Activated CD4-positive, alpha-beta memory T cell treated with anti-CD3 and anti-CD28 coated beads for 36 hours (primary cell): ENCODE measurements around the gene PI16. TPM values are rescaled to one million over a fixed set of nuclear protein-coding genes. Genes with fewer than 3 reads are reported as not detected.

Source experiments
- CTCF ChIA-PET: fragments of 350-600 bp; sonication (Branson Sonifier 250); formaldehyde crosslinking; loops from one replicate; lab custom pipeline; 2021; ENCODE audit warnings: antibody characterized with exemption, inconsistent platforms; lab: Charles Lee
- POLR2A ChIA-PET: fragments of 350-600 bp; sonication (Branson Sonifier 250); formaldehyde crosslinking; loops from one replicate; lab custom pipeline; 2021; ENCODE audit warnings: antibody characterized with exemption; lab: Charles Lee
- DNase-seq: peaks from one replicate; pipeline ENCODE4 v3.0.0-alpha.2; 2020
- H3K27ac Mint-ChIP-seq: one replicate; pipeline ENCODE4 v1.8.0; 2021; ENCODE audit warnings: mixed read lengths
- H3K27me3 Mint-ChIP-seq: one replicate; pipeline ENCODE4 v1.8.0; 2021; ENCODE audit warnings: mixed read lengths
- H3K36me3 Mint-ChIP-seq: one replicate; pipeline ENCODE4 v1.8.0; 2021; ENCODE audit warnings: mixed read lengths
- H3K4me1 Mint-ChIP-seq: one replicate; pipeline ENCODE4 v1.8.0; 2021; ENCODE audit warnings: low read depth, mixed read lengths
- H3K4me3 Mint-ChIP-seq: one replicate; pipeline ENCODE4 v1.8.0; 2021; ENCODE audit warnings: mild to moderate bottlenecking, mixed read lengths
- H3K9me3 Mint-ChIP-seq: one replicate; pipeline ENCODE4 v1.8.0; 2021; ENCODE audit warnings: mixed read lengths
- intact Hi-C: fragments of 100-400 bp; cut with micrococcal nuclease; formaldehyde crosslinking; loops from one replicate; pipeline ENCODE4 v1.15.1; 2023
- total RNA-seq, 2 experiments: library from RNA; stranded (reverse); gene quantifications; one replicate each; pipeline ENCODE4 v1.2.3, GENCODE V29; 2021

The PI16 gene
- total RNA-seq, 2 experiments from 2014 or later: 1.0 to 1.1 TPM

DNA sequence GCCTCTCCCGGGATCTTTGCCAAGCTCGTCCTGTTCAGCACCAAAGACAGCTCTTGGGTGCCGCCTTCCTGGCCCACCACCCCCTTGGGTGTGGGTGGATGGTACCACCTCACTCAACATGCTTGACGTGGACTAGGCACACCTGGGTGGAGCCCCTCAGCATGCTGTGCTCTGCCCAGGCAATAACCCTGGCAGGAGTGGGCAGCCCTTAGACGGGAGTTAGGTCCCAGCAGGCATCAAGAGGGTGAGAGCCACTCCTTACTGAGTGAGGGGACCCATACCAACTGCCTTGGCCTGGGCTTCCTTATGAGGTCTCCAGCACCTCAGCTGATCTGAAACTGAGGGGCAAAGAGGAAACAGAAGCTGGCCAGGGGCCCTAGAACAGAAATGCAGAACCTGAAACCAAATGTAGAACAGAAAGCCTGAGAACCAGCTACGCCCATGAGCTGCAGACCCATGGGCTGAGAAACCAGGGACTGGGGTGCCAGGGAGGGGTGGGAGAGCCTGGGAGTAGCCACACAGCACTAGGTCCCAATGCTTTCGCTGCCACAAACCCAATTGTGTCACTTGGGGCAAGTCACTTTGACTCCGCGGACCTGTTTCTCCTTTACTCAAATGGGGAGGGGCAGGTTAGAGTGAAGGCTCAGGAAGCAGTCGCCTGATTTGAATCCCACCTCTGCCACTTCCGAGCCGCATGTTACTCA lies 53.0 kb downstream of the PI16 start:
- CTCF ChIA-PET: interaction anchor here (0.6 to 3.2 kb wide), 8 partner anchors 8 to 239 kb away, joined by 3 to 35 read pairs (median 3); no protein-coding TSS in a partner anchor
- H3K27me3 Mint-ChIP-seq: no peaks in the 10 kb centered on the region
- H3K9me3 Mint-ChIP-seq: no peaks in the 10 kb centered on the region
- no peaks in the 10 kb centered on the region for H3K36me3 Mint-ChIP-seq
- H3K4me1 Mint-ChIP-seq: peaks cover 17% of the 10 kb centered on the region
- no peak for DNase-seq
- POLR2A ChIA-PET: interaction anchor here (0.8 to 1.0 kb wide), 3 partner anchors 14 to 23 kb away, joined by 3 to 4 read pairs (median 3); partner anchors contain the start of gene MTCH1
- no peak overlapping the region for H3K27ac Mint-ChIP-seq
- intact Hi-C loops: no loop called here
- no peak overlapping the region for H3K4me3 Mint-ChIP-seq

GRCh38 chr6:37008484-37009465 lies 54.2 kb downstream of the PI16 start:
- DNase-seq: no peak
- Mint-ChIP-seq H3K36me3 (no peaks in the 10 kb centered on the region), H3K4me1 (peaks cover 17% of the 10 kb centered on the region), H3K27ac (no peak overlapping the region), H3K4me3 (no peak overlapping the region), H3K9me3 (no peaks in the 10 kb centered on the region), H3K27me3 (no peaks in the 10 kb centered on the region)
- CTCF ChIA-PET: interaction anchor here (1.6 kb wide), 1 partner anchor 9 kb away, joined by 8 read pairs; no protein-coding TSS in a partner anchor
- intact Hi-C loops: no loop called here
- POLR2A ChIA-PET: no interaction called here

- H3K36me3 Mint-ChIP-seq: no peaks in the 10 kb centered on the region
- H3K9me3 Mint-ChIP-seq: no peaks in the 10 kb centered on the region
- CTCF ChIA-PET: interaction anchor here (0.6 to 1.2 kb wide), 2 partner anchors 49 to 125 kb away, joined by 3 read pairs; no protein-coding TSS in a partner anchor
- H3K4me3 Mint-ChIP-seq: no peak overlapping the region
- no peak overlapping the region for H3K27ac Mint-ChIP-seq
- DNase-seq: no peak
- H3K4me1 Mint-ChIP-seq: peaks cover 17% of the 10 kb centered on the region
- intact Hi-C loops: no loop called here
- POLR2A ChIA-PET: no interaction called here
- no peaks in the 10 kb centered on the region for H3K27me3 Mint-ChIP-seq
These were observed 55.9 kb downstream of the PI16 start for GRCh38 chr6:37010402-37010892.

DNA sequence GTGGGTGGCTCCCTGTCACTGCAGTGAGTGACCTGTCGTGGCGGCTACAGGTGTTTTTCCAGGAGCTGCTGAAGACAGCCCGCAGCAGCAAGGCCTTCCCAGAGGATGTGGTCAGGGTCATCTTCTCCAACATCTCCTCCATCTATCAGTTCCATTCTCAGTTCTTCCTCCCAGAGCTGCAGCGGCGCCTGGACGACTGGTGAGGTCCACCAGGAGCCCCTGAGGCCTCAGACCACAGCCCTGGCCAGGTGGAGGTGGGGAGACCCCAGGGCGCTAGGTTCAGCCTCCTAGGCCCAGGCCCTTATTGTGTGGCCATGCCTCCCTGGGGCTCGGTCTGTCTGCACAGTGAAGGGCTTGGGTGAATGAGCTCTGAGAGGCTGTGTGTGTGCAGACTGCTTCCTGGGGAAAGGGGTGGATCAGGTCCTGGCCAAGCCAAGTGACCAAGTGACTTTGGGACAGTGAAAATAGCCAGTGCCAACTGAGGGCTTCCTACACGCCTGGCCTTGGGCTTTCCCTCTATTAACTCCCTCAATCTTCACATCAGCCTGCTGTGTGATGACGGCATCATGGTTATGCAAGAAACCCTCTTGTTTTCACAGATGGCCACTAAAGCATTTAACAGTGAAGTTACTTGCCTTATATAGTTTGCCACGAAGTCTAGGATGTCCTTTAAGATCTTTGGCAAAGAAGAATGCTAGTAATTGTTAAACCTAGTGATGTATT lies 57.3 kb downstream of the PI16 start:
- no peak for DNase-seq
- POLR2A ChIA-PET: no interaction called here
- Mint-ChIP-seq H3K4me3 (no peak overlapping the region), H3K4me1 (peaks cover 7% of the 10 kb centered on the region), H3K9me3 (no peaks in the 10 kb centered on the region), H3K36me3 (no peaks in the 10 kb centered on the region), H3K27ac (no peak overlapping the region), H3K27me3 (no peaks in the 10 kb centered on the region)
- CTCF ChIA-PET: interaction anchor here (0.6 to 1.3 kb wide), 2 partner anchors 117 to 199 kb away, joined by 3 read pairs; no protein-coding TSS in a partner anchor
- intact Hi-C loops: no loop called here

DNA sequence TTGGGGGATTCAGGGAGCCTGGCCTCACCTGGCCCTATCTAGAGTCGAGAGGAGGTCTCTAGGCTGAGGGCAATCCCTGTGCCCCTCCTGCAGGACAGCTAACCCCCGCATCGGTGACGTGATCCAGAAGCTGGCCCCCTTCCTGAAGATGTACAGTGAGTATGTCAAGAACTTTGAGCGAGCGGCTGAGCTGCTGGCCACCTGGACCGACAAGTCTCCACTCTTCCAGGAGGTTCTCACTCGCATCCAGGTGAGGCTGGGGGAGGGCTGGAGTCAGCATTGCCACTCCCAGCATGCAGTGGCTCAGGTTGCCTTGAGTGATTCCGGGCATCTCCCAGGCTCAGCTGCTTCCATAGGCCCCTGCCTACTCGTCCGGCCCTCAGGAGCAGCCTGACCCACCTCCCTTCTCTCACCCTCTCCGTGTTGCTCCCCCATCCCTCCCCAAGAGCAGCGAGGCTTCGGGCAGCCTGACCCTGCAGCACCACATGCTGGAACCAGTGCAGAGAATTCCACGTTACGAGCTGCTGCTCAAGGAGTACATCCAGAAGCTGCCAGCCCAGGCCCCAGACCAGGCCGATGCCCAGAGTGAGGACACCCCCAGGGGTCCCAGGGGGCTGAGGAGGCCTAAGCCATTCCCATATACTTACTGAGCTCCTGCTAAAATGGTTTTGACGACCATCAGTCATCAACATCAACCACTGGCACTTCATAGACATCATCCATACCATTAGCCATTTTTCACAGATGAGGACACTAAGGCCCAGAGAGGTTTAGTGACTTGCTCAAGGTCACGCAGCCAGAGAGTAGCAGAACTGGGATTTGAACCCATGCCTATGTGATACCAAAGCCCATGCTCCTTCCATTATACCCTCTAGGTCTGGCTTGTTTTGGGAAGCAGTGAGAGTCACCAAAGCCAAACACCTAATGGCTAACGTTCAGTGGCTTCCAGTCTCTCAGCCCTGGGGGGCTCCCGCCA lies 59.3 kb downstream of the PI16 start:
- Mint-ChIP-seq H3K27ac (no peak overlapping the region), H3K9me3 (no peaks in the 10 kb centered on the region), H3K36me3 (no peaks in the 10 kb centered on the region), H3K4me1 (peaks cover 11% of the 10 kb centered on the region), H3K27me3 (no peaks in the 10 kb centered on the region), H3K4me3 (no peak overlapping the region)
- ChIA-PET POLR2A (no interaction called here), CTCF (interaction anchor here (0.5 to 22.4 kb wide), 4 partner anchors 8 to 678 kb away, joined by 3 to 850 read pairs (median 4); no protein-coding TSS in a partner anchor)
- intact Hi-C loops: no loop called here
- DNase-seq: no peak

Other genes starting within 250 kb of the PI16 start
- gene CPNE5, start 115.3 kb upstream of the PI16 start, total RNA-seq: 1 to 10 TPM; 1.5 to 1.8 TPM
- gene PPIL1, start 79.9 kb upstream of the PI16 start, total RNA-seq: 10 to 100 TPM; 38.5 to 40.6 TPM
- gene C6orf89, start 68.8 kb upstream of the PI16 start, total RNA-seq: 10 to 100 TPM; 29.2 to 29.8 TPM
- 100 to 1,000 TPM; 109 to 114 TPM for gene MTCH1, start 31.5 kb downstream of the PI16 start, total RNA-seq
- under 1 TPM; 0.48 to 0.52 TPM for gene FGD2, start 50.9 kb downstream of the PI16 start, total RNA-seq
- 100 to 1,000 TPM; 204 TPM for gene PIM1, start 215.4 kb downstream of the PI16 start, total RNA-seq